ENCODE measurements around the gene KLK6. TPM values are rescaled to one million over a fixed set of nuclear protein-coding genes. Genes with fewer than 3 reads are reported as not detected.
A peak's percentile ranks its signal among the peaks of the same experiment; 100 is the strongest.

Gene KLK6
- total RNA-seq, 3 donors from 2014 or later: 0.98 to 14.8 TPM; not detected in 1

- peak overlapping the region; percentile 86 to 87 for H3K27ac ChIP-seq
- intact Hi-C loops (cut with DNase I; ENCODE audit: low total_unique reads): no loop called here
- no peaks in the 10 kb centered on the region for H3K36me3 ChIP-seq
- no peak for DNase-seq (ENCODE audit: low spot score in 2 of 2)
- TF ChIP-seq POLR2AphosphoS5 (IDR thresholded peaks at IDR 0.05) (no peak), POLR2A (IDR thresholded peaks at IDR 0.05) (no peak), CTCF (IDR thresholded peaks at IDR 0.05) (no peak)
- peaks cover 0 to 3% of the 10 kb centered on the region in 2 donors for H3K4me1 ChIP-seq
- peak overlapping the region in 2 of 3 donors; percentile 18 to 40 for H3K4me3 ChIP-seq
- H3K9me3 ChIP-seq: no peaks in the 10 kb centered on the region
- no peaks in the 10 kb centered on the region for H3K27me3 ChIP-seq
These were observed 527 bp downstream of the KLK6 start for GRCh38 chr19:50968716-50969412.

- Histone ChIP-seq H3K36me3 (no peaks in the 10 kb centered on the region), H3K9me3 (no peaks in the 10 kb centered on the region), H3K4me3 (peak overlapping the region in 2 of 3 donors; percentile 18 to 25), H3K27ac (peak overlapping the region; percentile 86 to 87), H3K4me1 (peaks cover 0 to 3% of the 10 kb centered on the region in 2 donors), H3K27me3 (no peaks in the 10 kb centered on the region)
- TF ChIP-seq CTCF (IDR thresholded peaks at IDR 0.05) (no peak), POLR2AphosphoS5 (IDR thresholded peaks at IDR 0.05) (no peak), POLR2A (IDR thresholded peaks at IDR 0.05) (no peak)
- intact Hi-C loops (cut with DNase I; ENCODE audit: low total_unique reads): no loop called here
- DNase-seq (ENCODE audit: low spot score in 2 of 2): no peak
These were observed 1.3 kb downstream of the KLK6 start for GRCh38 chr19:50967929-50968715.

GRCh38 chr19:50964266-50964665 lies 5.1 kb downstream of the KLK6 start:
- no peak overlapping the region for H3K27ac ChIP-seq
- H3K27me3 ChIP-seq: no peaks in the 10 kb centered on the region
- H3K9me3 ChIP-seq: no peaks in the 10 kb centered on the region
- no peak for DNase-seq (ENCODE audit: low spot score in 2 of 2)
- H3K4me3 ChIP-seq: no peak overlapping the region
- intact Hi-C loops (cut with DNase I; ENCODE audit: low total_unique reads): no loop called here
- no peak for TF ChIP-seq POLR2A (IDR thresholded peaks at IDR 0.05)
- TF ChIP-seq CTCF (IDR thresholded peaks at IDR 0.05): no peak
- no peak for TF ChIP-seq POLR2AphosphoS5 (IDR thresholded peaks at IDR 0.05)
- H3K4me1 ChIP-seq: peaks cover 0 to 3% of the 10 kb centered on the region in 2 donors
- H3K36me3 ChIP-seq: no peaks in the 10 kb centered on the region

GRCh38 chr19:50963381-50963780 lies 6.0 kb downstream of the KLK6 start:
- DNase-seq (ENCODE audit: low spot score in 2 of 2): no peak
- Histone ChIP-seq H3K27ac (no peak overlapping the region), H3K27me3 (no peaks in the 10 kb centered on the region), H3K4me1 (peaks cover 0 to 3% of the 10 kb centered on the region in 2 donors), H3K9me3 (no peaks in the 10 kb centered on the region), H3K36me3 (no peaks in the 10 kb centered on the region), H3K4me3 (no peak overlapping the region)
- intact Hi-C loops (cut with DNase I; ENCODE audit: low total_unique reads): no loop called here
- TF ChIP-seq POLR2AphosphoS5 (IDR thresholded peaks at IDR 0.05) (no peak), CTCF (IDR thresholded peaks at IDR 0.05) (no peak), POLR2A (IDR thresholded peaks at IDR 0.05) (no peak)

GRCh38 chr19:50962245-50962644 lies 7.1 kb downstream of the KLK6 start:
- Histone ChIP-seq H3K9me3 (no peaks in the 10 kb centered on the region), H3K27ac (no peak overlapping the region), H3K4me3 (no peak overlapping the region), H3K27me3 (peaks cover 0 to 5% of the 10 kb centered on the region in 2 donors), H3K36me3 (no peaks in the 10 kb centered on the region), H3K4me1 (no peaks in the 10 kb centered on the region)
- TF ChIP-seq CTCF (IDR thresholded peaks at IDR 0.05) (no peak), POLR2AphosphoS5 (IDR thresholded peaks at IDR 0.05) (no peak), POLR2A (IDR thresholded peaks at IDR 0.05) (no peak)
- no peak for DNase-seq (ENCODE audit: low spot score in 2 of 2)
- intact Hi-C loops (cut with DNase I; ENCODE audit: low total_unique reads): no loop called here
